Activated CD4-positive, alpha-beta T cell treated with anti-CD3 and anti-CD28 coated beads, Interleukin-2, amount 50 U/mL, for 24 hours (primary cell): ENCODE results near the gene SHQ1.

Experiments
- DNase-seq, 2 donors: peaks; one replicate each; pipeline ENCODE4 v3.0.0-alpha.2; 2020; ENCODE audit warnings: low read depth in 1 of 2, low spot score in 1 of 2

The SHQ1 gene

GRCh38 chr3:72848703-72849081, 447 bp upstream of the SHQ1 start:
- peak in 1 of 2 donors; percentile 27 for DNase-seq

DNA sequence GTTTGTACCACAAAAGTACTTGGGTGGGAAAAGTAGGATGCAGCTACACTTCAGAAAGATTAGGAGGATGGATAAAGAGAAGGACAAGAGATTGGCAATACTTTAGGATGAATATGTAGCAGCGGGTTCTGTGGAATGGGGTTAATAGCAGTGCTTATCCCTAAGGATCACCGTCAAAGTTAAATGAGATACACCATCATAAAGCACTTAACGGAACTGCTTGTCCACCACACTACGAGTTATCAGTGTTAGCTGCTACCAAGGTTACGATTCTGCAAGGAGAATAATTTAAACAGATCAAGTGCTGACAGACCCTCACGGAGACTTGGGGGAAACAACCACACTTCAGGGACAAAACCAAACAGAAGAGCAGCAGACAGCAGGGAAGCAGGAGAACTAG, 963 bp downstream of the SHQ1 start:
- DNase-seq = no peak

DNA sequence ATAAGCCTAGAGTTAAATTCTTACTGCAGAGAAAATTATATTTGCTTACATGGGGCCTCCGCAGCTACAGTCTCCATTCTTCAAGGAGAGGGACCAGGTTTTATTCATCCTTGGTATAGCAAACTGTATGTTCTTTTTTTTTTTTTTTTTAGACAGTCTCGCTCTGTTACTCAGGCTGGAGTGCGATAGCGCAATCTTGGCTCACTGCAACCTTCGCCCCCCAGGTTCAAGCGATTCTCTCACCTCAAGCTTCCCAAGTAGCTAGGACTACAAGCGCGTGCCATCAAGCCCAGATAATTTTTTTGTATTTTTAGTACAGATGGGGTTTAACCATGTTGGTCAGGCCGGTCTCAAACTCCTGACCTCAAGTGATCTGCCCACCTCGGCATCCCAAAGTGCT, 2.1 kb downstream of the SHQ1 start:
- DNase-seq = no peak

DNA sequence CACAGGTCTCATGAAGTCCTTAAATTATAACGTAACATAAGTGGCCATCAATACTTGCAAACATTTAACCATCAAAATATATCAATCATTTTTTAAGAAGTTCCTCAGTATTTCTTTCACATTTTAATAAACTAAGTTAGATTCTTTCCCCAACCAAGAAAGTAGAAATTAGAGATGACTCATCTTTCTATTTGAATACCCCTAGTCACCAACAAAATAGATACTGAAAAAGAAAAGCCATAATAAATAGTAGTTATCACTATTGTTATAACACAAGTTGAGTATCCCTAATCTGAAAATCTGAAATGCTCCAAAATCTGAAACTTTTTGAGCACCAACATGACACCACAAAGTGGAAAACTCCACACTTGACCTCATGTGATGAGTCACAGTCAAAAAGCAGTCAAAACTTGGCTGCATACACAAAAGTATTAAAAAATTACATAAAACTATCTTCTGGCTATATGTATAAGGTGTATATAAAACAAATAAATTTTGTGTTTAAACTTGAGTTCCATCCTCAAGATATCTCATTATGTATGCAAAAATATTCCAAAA, 3.7 kb downstream of the SHQ1 start:
- peak in 1 of 2 donors; percentile 36 for DNase-seq

- DNase-seq = no peak
These were observed 9.2 kb downstream of the SHQ1 start for GRCh38 chr3:72839057-72839456.

DNA sequence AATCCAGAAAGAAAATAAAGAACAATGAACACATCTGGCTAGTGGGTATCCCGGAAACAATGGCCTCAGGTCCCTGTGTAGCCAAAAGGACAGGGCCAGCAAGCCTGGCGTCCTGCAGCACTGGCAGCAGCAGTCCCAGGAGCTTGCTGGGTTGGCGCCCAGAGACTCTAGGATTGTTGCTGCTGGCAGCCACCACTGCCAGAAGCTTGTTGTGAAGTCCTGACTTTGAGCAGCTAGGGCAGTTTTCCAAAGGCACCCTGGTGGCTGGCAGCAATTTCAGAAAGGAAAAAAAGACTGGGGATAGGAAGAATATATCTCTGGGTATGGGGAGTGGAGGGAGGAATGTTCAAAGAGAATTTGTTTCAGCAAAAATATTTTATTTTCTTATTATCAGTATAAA, 11.3 kb downstream of the SHQ1 start:
- no peak for DNase-seq

- no peak for DNase-seq
These were observed 11.8 kb downstream of the SHQ1 start for GRCh38 chr3:72836416-72836815.

- no peak for DNase-seq
These were observed 17.6 kb downstream of the SHQ1 start for GRCh38 chr3:72830452-72831223.

GRCh38 chr3:72829701-72830100, 18.5 kb downstream of the SHQ1 start:
- DNase-seq = no peak

- no peak for DNase-seq
These were observed 27.0 kb downstream of the SHQ1 start for GRCh38 chr3:72821161-72821781.

GRCh38 chr3:72820415-72820814, 27.8 kb downstream of the SHQ1 start:
- DNase-seq = no peak

- no peak for DNase-seq
These were observed 29.3 kb downstream of the SHQ1 start for GRCh38 chr3:72818905-72819304.

GRCh38 chr3:72818092-72818773, 30.0 kb downstream of the SHQ1 start:
- no peak for DNase-seq

GRCh38 chr3:72816862-72817355, 31.3 kb downstream of the SHQ1 start:
- no peak for DNase-seq

DNA sequence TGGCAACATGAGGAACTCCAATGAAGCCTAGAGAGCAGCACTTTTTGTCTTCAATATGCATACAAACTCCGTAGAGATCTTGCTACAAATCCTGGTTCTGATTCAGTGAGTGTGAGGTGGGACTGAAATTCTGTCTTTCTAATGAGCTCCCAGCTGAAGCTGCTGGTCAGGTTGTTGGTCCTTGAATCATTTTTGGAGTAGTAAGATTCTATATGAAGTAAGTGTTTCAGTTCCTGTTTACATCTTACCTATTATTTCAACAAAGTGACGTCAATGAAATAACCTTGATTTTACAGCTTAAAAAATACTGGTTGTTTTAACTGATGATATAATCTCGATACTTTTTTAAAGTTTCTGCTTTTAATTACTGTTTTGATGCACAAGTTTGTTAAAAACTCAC, 33.9 kb downstream of the SHQ1 start:
- DNase-seq = no peak

DNA sequence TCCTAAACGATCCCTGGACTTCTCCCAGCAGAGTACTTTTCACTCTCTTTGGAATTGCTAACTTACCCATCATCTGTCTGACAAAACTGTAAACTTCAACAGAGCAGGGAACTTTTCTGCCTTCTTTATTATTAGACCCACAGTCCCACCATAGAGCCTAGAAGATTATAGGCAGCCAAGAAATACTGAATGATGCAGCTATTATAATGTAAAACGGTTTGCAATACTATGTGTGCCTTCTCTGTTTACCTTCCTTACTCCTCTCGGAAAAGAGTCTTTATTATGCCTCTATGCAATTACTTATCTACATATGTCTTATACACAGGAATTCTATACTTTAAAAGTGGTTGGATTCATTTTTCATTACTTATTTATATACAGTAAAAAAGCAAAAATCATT, 36.0 kb downstream of the SHQ1 start:
- no peak for DNase-seq

- DNase-seq = no peak
These were observed 36.7 kb downstream of the SHQ1 start for GRCh38 chr3:72811571-72811970.

DNA sequence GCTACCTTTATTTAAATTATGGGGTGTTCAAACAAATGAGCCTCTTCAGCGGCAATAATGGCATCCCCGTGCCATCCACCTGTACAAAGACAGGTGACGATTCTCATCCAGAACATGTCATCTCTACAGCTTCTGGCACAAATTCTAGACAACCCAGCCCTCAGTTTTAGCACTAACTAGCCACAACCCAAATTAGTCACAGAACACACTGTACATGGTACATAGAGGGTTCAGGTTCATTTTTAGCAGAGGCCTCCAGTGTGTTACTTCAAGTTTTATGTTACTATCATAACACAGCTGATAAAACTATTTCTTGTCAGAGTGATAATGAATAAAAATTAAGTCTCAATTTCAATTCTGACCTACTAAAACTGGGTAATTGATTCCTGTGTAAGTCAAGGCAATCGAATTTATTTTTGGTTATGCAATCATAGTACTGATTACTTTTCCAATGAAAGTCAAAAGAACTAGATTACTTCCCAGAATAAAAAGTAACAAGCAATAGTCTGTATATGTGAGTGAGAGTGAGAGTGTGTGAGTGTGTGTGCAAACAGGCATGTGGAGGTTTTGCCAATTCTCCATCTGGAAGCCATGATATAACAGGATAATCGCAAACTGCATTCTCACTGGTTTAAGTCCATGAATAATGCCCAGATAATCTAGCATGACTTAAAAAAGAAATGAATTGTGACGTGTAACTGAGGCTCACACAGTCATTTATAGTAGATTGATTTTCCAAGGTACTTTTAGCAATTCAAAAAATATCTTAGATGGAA, 37.4 kb downstream of the SHQ1 start:
- DNase-seq = no peak

DNA sequence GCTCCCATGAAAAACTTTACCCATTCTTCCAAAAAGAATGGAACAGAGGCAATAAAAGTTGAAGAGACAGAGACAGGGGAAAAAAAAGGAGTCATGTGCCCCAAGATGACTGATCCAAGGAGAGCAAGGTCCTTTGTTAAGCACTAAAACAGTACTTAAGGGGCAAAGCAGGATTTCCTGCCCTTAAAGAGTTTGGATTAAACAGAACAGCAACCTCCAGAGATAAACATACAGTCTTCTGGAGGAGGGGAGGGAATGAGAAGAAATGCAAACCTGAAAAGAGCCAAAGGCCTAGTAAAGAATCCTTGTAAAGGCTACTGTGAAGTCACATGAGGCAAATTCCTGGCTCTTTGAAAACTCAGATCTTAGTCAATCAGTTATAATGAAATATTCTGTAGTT, 38.2 kb downstream of the SHQ1 start:
- no peak for DNase-seq

DNA sequence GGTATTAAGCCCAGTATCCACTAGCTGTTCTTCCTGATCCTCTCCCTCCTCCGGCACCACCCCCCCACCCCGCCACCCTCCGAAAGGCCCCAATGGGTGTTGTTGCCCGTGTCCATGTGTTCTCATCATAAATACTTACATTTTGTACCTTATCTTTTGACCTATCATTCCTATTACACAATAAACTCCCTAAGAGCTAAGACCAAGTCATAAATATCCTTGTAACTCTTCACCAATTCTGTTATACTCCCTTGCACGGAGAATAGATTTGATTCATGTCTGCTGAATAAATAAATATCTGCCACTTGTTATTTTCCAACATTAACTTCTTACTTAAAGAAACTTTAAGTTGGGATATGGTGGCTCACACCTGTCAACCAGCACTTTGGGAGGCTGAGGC, 43.9 kb downstream of the SHQ1 start:
- no peak for DNase-seq

- no peak for DNase-seq
These were observed 44.7 kb downstream of the SHQ1 start for GRCh38 chr3:72803573-72803972.
